Right lobe of liver (tissue), 4 donors: ENCODE data around the gene DNMT3B.
"Not testable (repeated sequence)": the region's sequence is repeated elsewhere in the genome, so short reads cannot be mapped to it uniquely, and the experiment has no call there.

Experiments used
- CTCF ChIP-seq, 4 donors: fragments of 200-600 bp in 3 of 4; fragments of 450-650 bp in 1 of 4; IDR thresholded peaks; one replicate each; pipeline versions ENCODE4 v1.5.1 to v1.8.0; 2016 to 2022; ENCODE audit warnings: antibody characterized with exemption in 4 of 4, mild to moderate bottlenecking in 2 of 4
- POLR2A ChIP-seq: fragments of 450-650 bp; IDR thresholded peaks from one replicate; pipeline ENCODE4 v1.6.1; 2017; ENCODE audit warnings: antibody characterized with exemption, mild to moderate bottlenecking
- donor health status: DM: no; HTN: no; CAD: no.
- donor health status: DM: no; HTN: no; CAD: no.
- donor health status: DM: no; HTN: yes; CAD: no.

- TF ChIP-seq CTCF (IDR thresholded peaks at IDR 0.05); POLR2A: not testable (repeated sequence)
Observed at GRCh38 chr20:32729334-32729733, 32.9 kb upstream of the DNMT3B start.
